ENCODE measurements around the gene DNMBP. TPM values are rescaled to one million over a fixed set of nuclear protein-coding genes. Genes with fewer than 3 reads are reported as not detected.

DNMBP gene
- total and polyA plus RNA-seq, 2 donors (not counting 3 experiments of a cell fraction or from before 2014, with no cell fraction given): 32.0 to 53.4 TPM

DNA sequence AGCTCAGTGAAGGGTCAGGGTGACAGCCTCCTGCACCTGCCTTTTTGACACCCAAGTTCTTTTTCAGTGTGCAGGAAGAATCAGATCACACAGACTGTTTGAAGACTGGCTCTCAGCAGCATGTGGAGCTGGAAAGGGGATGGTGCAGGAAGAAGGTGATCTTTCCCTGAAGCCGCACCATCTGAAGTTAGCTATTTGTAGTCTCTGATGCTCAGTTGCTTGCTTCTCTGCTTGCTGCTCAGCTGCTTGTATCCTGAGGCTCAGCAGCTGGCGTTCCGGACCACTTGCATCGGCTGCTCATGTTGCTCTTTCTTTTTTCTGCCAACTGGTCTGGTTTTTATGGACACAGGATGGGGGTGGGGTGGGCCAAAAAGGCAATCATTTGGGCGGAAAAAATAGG, 15.8 kb upstream of the DNMBP start:
- POLR2A ChIA-PET: no interaction called here
- DNase-seq (ENCODE audit: low read depth, low spot score): no peak
- TF ChIP-seq POLR2AphosphoS5 (IDR thresholded peaks at IDR 0.05; ENCODE audit: insufficient read depth, low read depth, low read length) (no peak), FOS (IDR thresholded peaks at IDR 0.05; ENCODE audit: borderline replicate concordance, insufficient read depth, low read length) (no peak), GATA2 (IDR thresholded peaks at IDR 0.05; ENCODE audit: insufficient read depth, insufficient read length, low read depth, low read length) (no peak), EZH2 (IDR thresholded peaks at IDR 0.05; ENCODE audit: borderline replicate concordance, low read depth, low read length, severe bottlenecking) (no peak), CTCF (IDR thresholded peaks at IDR 0.05; ENCODE audit: extremely low read depth in 1 of 2, insufficient read depth in 1 of 2, low read depth in 1 of 2, low read length in 2 of 2) (no peak), JUN (IDR thresholded peaks at IDR 0.05; ENCODE audit: borderline replicate concordance, insufficient read depth, insufficient read length, low read depth) (no peak)

More for the DNA sequence above, 15.8 kb upstream of the DNMBP start:
- H3K27ac ChIP-seq (ENCODE audit: insufficient read depth, low read depth, low read length): no peak overlapping the region
- H3K4me2 ChIP-seq (ENCODE audit: insufficient read depth, low read length): no peak overlapping the region
- H3K9me3 ChIP-seq (replicated peaks; ENCODE audit: control insufficient read depth, insufficient read depth, low read length): no peaks in the 10 kb centered on the region
- no peaks in the 10 kb centered on the region for H3K79me2 ChIP-seq (ENCODE audit: control insufficient read depth, insufficient read depth, low read length)
- H3K9ac ChIP-seq (replicated peaks; ENCODE audit: extremely low read depth, insufficient read depth, low read length): no peak overlapping the region
- H3K36me3 ChIP-seq (ENCODE audit: control insufficient read depth in 2 of 2, extremely low read depth in 1 of 2, insufficient read depth in 2 of 2, low read length in 2 of 2): no peaks in the 10 kb centered on the region
- no peak overlapping the region for H2AFZ ChIP-seq (ENCODE audit: low read depth, low read length)
- no peaks in the 10 kb centered on the region for H3K9me1 ChIP-seq (replicated peaks; ENCODE audit: control insufficient read depth, extremely low read depth, insufficient read depth, low read length)
- CTCF ChIA-PET: interaction anchor here (0.7 to 2.1 kb wide), 5 partner anchors 9 to 302 kb away, joined by 3 to 17 read pairs (median 3); no protein-coding TSS in a partner anchor
- no TSS peak for BruUV-seq (replicated peaks)
- dilution Hi-C loops (cut with MboI; ENCODE audit: extremely low pct_ligation_motif_present, low sequenced_read_pairs) (no loop called here), intact Hi-C loops (cut with micrococcal nuclease) (no loop called here)
- no peak for FAIRE-seq
- no peaks in the 10 kb centered on the region for H3K4me1 ChIP-seq (ENCODE audit: control insufficient read depth, extremely low read depth, insufficient read depth, low read length)
- H4K20me1 ChIP-seq (replicated peaks; ENCODE audit: control insufficient read depth, extremely low read depth, insufficient read depth, low read length): no peaks in the 10 kb centered on the region
- no peaks in the 10 kb centered on the region for H3K27me3 ChIP-seq (ENCODE audit: control insufficient read depth in 2 of 2, insufficient read depth in 2 of 2, low read length in 2 of 2)
- no peak overlapping the region for H3K4me3 ChIP-seq (replicated peaks in 1 of 3; ENCODE audit: insufficient read depth in 1 of 3, low read depth in 1 of 3, low read length in 3 of 3)

Measured in endothelial cell of umbilical vein (primary cell).